ENCODE measurements around the gene C1QTNF12.

- TF ChIP-seq CTCF (IDR thresholded peaks at IDR 0.05) (no peak), POLR2AphosphoS5 (IDR thresholded peaks at IDR 0.05) (no peak), POLR2A (IDR thresholded peaks at IDR 0.05; ENCODE audit: low read depth) (no peak)
Observed at GRCh38 chr1:1239227-1239613, 7.3 kb downstream of the C1QTNF12 start.
